ENCODE results near the gene STARD3NL. TPM values are rescaled to one million over a fixed set of nuclear protein-coding genes. Genes with fewer than 3 reads are reported as not detected.

Gene STARD3NL
- total RNA-seq, 4 donors from 2014 or later: 2.6 to 41.4 (median 28.6) TPM

GRCh38 chr7:38274486-38274885, 96.4 kb downstream of the STARD3NL start:
- no peak overlapping the region for H3K4me3 ChIP-seq
- intact Hi-C loops (cut with DNase I; ENCODE audit: low total_unique reads): no loop called here
- TF ChIP-seq CTCF (IDR thresholded peaks at IDR 0.05): no peak
- TF ChIP-seq EP300 (IDR thresholded peaks at IDR 0.05; ENCODE audit: low read depth): no peak
- TF ChIP-seq POLR2AphosphoS5 (IDR thresholded peaks at IDR 0.05): no peak
- no peak for TF ChIP-seq POLR2A (IDR thresholded peaks at IDR 0.05)
- 83 to 85% methylated on average over 4 of the region's 4 CpGs for WGBS, 2 donors (ENCODE audit: low coverage in 1 of 2)
- no peak overlapping the region for H3K27ac ChIP-seq
- no peaks in the 10 kb centered on the region for H3K36me3 ChIP-seq
- H3K27me3 ChIP-seq: no peaks in the 10 kb centered on the region
- H3K4me1 ChIP-seq: no peaks in the 10 kb centered on the region
- no peak for DNase-seq
- in situ Hi-C loops (cut with MboI; ENCODE audit: low pct_ligation_motif_present in 1 of 4, low pct_unique_long_range_greater_than_20kb in 1 of 4, low sequenced_read_pairs in 3 of 4): no loop called here
- no peaks in the 10 kb centered on the region for H3K9me3 ChIP-seq

- Histone ChIP-seq H3K36me3 (no peaks in the 10 kb centered on the region), H3K27ac (no peak overlapping the region), H3K27me3 (no peaks in the 10 kb centered on the region), H3K9me3 (no peaks in the 10 kb centered on the region), H3K4me3 (no peak overlapping the region), H3K4me1 (no peaks in the 10 kb centered on the region)
- DNase-seq: no peak
- in situ Hi-C loops (cut with MboI; ENCODE audit: low pct_ligation_motif_present in 1 of 4, low pct_unique_long_range_greater_than_20kb in 1 of 4, low sequenced_read_pairs in 3 of 4): no loop called here
- TF ChIP-seq POLR2A (IDR thresholded peaks at IDR 0.05): no peak
- TF ChIP-seq EP300 (IDR thresholded peaks at IDR 0.05; ENCODE audit: low read depth): no peak
- no peak for TF ChIP-seq POLR2AphosphoS5 (IDR thresholded peaks at IDR 0.05)
- no peak for TF ChIP-seq CTCF (IDR thresholded peaks at IDR 0.05)
- intact Hi-C loops (cut with DNase I; ENCODE audit: low total_unique reads): no loop called here
- WGBS, 2 donors (ENCODE audit: low coverage in 1 of 2): 80 to 83% methylated on average over 3 of the region's 3 CpGs
Measured at GRCh38 chr7:38274927-38275620, 97.0 kb downstream of the STARD3NL start.

GRCh38 chr7:38276096-38276877, 98.2 kb downstream of the STARD3NL start:
- in situ Hi-C loops (cut with MboI; ENCODE audit: low pct_ligation_motif_present in 1 of 4, low pct_unique_long_range_greater_than_20kb in 1 of 4, low sequenced_read_pairs in 3 of 4) (no loop called here), intact Hi-C loops (cut with DNase I; ENCODE audit: low total_unique reads) (no loop called here)
- Histone ChIP-seq H3K27me3 (no peaks in the 10 kb centered on the region), H3K36me3 (no peaks in the 10 kb centered on the region), H3K4me3 (no peak overlapping the region), H3K27ac (no peak overlapping the region), H3K4me1 (no peaks in the 10 kb centered on the region), H3K9me3 (no peaks in the 10 kb centered on the region)
- no peak for TF ChIP-seq CTCF (IDR thresholded peaks at IDR 0.05)
- TF ChIP-seq EP300 (IDR thresholded peaks at IDR 0.05; ENCODE audit: low read depth): no peak
- TF ChIP-seq POLR2A (IDR thresholded peaks at IDR 0.05): no peak
- TF ChIP-seq POLR2AphosphoS5 (IDR thresholded peaks at IDR 0.05): no peak
- WGBS, 2 donors (ENCODE audit: low coverage in 1 of 2): 77 to 78% methylated on average over 5 to 6 of the region's 6 CpGs
- DNase-seq: no peak

- no peaks in the 10 kb centered on the region for H3K4me1 ChIP-seq
- H3K27ac ChIP-seq: no peak overlapping the region
- no peaks in the 10 kb centered on the region for H3K36me3 ChIP-seq
- intact Hi-C loops (cut with DNase I; ENCODE audit: low total_unique reads): no loop called here
- no peaks in the 10 kb centered on the region for H3K27me3 ChIP-seq
- H3K9me3 ChIP-seq: no peaks in the 10 kb centered on the region
- no peak for TF ChIP-seq EP300 (IDR thresholded peaks at IDR 0.05; ENCODE audit: low read depth)
- no peak for TF ChIP-seq CTCF (IDR thresholded peaks at IDR 0.05)
- TF ChIP-seq POLR2AphosphoS5 (IDR thresholded peaks at IDR 0.05): no peak
- no peak for TF ChIP-seq POLR2A (IDR thresholded peaks at IDR 0.05)
- in situ Hi-C loops (cut with MboI; ENCODE audit: low pct_ligation_motif_present in 1 of 4, low pct_unique_long_range_greater_than_20kb in 1 of 4, low sequenced_read_pairs in 3 of 4): no loop called here
- no peak overlapping the region for H3K4me3 ChIP-seq
- 38 to 51% methylated on average over 1 of the region's 1 CpG for WGBS, 2 donors (ENCODE audit: low coverage in 1 of 2)
- DNase-seq: no peak
Measured at GRCh38 chr7:38280000-38280399, 102.0 kb downstream of the STARD3NL start.

Measured in transverse colon (tissue), 4 donors.